Vagina (tissue), 2 donors: Measurements from ENCODE around the gene CDH4. TPM values are rescaled to one million over a fixed set of nuclear protein-coding genes. Genes with fewer than 3 reads are reported as not detected.

Experiments
- DNase-seq, 2 donors: peaks; one replicate each; pipeline ENCODE4 v3.0.0-alpha.2; 2017; ENCODE audit errors: extremely low spot score in 2 of 2
- H3K27ac ChIP-seq: fragments of 200-600 bp; sonication (generic); one replicate; pipeline ENCODE4 v1.5.1; 2019
- H3K27me3 ChIP-seq: fragments of 200-600 bp; sonication (generic); one replicate; pipeline ENCODE4 v1.5.1; 2019
- H3K36me3 ChIP-seq, 2 donors: fragments of 200-600 bp; sonication (generic); one replicate each; pipeline ENCODE4 v1.5.1; 2017 to 2019
- H3K4me1 ChIP-seq: fragments of 200-600 bp; sonication (generic); one replicate; pipeline ENCODE4 v1.5.1; 2019
- H3K4me3 ChIP-seq, 2 donors: fragments of 200-600 bp; sonication (generic); 1 replicate in 1 of 2; 2 replicates in 1 of 2; pipeline ENCODE4 v1.5.1; 2016 to 2019
- H3K9me3 ChIP-seq: fragments of 200-600 bp; sonication (generic); one replicate; pipeline ENCODE4 v1.5.1; 2019
- POLR2A ChIP-seq, 2 donors: fragments of 450-650 bp; IDR thresholded peaks; one replicate each; pipeline ENCODE4 v1.6.1; 2017; ENCODE audit warnings: antibody characterized with exemption in 2 of 2, mild to moderate bottlenecking in 2 of 2, moderate library complexity in 2 of 2
- POLR2AphosphoS5 ChIP-seq, 2 donors: sonication (generic); formaldehyde crosslinking; IDR thresholded peaks; one replicate each; pipeline ENCODE4 v1.9.0; 2017; ENCODE audit warnings: antibody characterized with exemption in 2 of 2, mild to moderate bottlenecking in 2 of 2, low read depth in 1 of 2; ENCODE audit not compliant: insufficient read depth in 1 of 2
- intact Hi-C: fragments of 100-400 bp; cut with DNase I; formaldehyde crosslinking; loops from one replicate; pipeline ENCODE4 v1.15.1; 2023
- total RNA-seq: library from RNA; depleted of rRNA; stranded (reverse); fragments of >200 nt; gene quantifications from one replicate; pipeline ENCODE4 v1.2.3, GENCODE V29; 2016
- TF ChIP-seq, protein P1 (sequence below), 3 experiments: fragments of 450-650 bp in 2 of 3; fragments of 200-600 bp in 1 of 3; sonication (generic) in 1 of 3; IDR thresholded peaks; one replicate each; pipeline ENCODE4 v1.5.1; 2017 to 2019; ENCODE audit warnings: antibody characterized with exemption in 3 of 3, mild to moderate bottlenecking in 2 of 3, moderate library complexity in 2 of 3

CDH4 gene
- total RNA-seq, 1 donor from 2014 or later: 0.25 TPM

DNA sequence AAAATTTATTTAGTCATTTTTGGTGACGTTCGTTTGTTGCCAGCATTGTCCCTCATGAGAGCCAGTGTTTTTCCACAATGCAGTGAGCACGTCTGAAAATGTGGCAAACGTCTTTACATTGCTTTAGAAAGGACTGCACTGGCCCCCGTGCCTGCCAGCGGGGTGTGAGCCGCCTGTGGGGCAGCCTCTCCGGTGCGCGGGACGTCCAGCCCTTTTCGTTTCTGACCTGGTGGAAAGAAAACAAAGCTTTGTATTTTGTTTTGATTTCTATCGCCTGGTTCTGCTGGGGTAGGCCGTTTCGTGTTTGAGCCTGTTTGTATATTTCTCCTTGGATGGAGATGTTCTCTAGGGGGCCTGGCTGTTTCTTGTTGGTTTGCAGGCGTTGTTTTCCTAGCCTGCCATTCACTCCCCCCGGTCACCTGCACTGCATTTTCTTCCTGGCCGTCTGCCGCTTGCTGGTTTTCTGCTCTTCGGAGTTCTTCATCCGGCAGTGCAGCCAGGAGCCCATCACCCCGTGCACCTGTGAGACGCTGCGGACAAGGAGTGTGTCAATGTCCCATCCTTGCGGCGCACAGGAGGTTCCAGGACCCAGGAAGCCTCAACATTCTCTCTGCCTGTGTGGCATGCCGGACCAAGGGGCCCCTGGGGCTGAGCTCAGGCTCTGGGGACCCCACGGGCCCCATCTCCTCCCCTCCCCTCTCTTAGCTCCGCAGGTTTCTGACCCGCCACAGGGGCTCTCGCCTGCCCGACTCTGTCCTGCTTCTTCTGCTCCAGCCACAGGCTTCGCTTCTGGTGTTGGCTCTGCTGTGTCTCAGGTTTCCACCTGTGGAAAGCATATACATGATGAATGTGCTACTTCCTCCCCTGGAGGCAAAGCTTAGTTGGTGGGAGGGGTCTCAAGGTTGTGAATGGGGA lies 100.5 kb downstream of the CDH4 start:
- H3K4me1 ChIP-seq: no peaks in the 10 kb centered on the region
- H3K27me3 ChIP-seq: no peaks in the 10 kb centered on the region
- H3K4me3 ChIP-seq: no peak overlapping the region
- H3K27ac ChIP-seq: no peak overlapping the region
- DNase-seq: no peak
- intact Hi-C loops: no loop called here
- TF ChIP-seq POLR2AphosphoS5 (IDR thresholded peaks at IDR 0.05; ENCODE audit: insufficient read depth in 1 of 2, low read depth in 1 of 2) (no peak), POLR2A (IDR thresholded peaks at IDR 0.05) (no peak)
- TF ChIP-seq, protein P1, sequence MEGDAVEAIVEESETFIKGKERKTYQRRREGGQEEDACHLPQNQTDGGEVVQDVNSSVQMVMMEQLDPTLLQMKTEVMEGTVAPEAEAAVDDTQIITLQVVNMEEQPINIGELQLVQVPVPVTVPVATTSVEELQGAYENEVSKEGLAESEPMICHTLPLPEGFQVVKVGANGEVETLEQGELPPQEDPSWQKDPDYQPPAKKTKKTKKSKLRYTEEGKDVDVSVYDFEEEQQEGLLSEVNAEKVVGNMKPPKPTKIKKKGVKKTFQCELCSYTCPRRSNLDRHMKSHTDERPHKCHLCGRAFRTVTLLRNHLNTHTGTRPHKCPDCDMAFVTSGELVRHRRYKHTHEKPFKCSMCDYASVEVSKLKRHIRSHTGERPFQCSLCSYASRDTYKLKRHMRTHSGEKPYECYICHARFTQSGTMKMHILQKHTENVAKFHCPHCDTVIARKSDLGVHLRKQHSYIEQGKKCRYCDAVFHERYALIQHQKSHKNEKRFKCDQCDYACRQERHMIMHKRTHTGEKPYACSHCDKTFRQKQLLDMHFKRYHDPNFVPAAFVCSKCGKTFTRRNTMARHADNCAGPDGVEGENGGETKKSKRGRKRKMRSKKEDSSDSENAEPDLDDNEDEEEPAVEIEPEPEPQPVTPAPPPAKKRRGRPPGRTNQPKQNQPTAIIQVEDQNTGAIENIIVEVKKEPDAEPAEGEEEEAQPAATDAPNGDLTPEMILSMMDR (IDR thresholded peaks at IDR 0.05): no peak
- H3K36me3 ChIP-seq: no peaks in the 10 kb centered on the region
- H3K9me3 ChIP-seq: no peaks in the 10 kb centered on the region

DNA sequence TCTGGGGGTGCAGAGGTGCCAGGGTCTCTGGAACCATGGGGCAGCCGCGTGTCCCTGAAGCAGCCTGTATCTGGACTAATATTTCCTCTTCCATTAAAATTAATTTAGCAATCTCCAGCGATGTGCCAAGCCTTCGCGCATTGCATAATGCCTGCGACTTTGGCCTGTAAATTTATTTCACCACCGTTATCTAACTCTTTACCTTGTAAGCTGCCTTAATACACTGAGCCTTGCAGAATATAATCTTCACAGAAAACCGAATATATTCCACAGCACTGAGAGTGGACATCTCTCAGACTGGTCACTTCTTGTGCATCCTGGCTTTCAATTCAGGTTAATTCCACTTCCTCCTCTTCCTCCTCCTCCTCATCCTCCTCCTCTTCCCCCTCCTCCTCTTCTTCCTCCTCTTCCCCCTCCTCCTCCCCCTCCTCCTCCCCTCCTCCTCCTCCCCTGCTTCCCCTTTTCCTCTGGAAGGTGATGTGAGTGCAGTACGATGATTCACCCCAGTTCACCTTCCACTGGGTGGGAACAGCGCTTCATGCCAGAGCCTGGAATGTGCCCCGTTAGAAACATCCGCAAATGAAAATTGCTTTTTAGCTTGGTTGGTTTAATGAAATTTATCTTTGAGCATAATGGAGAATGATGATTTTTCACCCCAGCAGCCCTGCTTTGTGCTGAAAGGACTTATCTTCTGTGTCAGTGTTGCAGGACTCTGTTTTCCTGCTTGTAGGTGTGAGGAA lies 101.4 kb downstream of the CDH4 start:
- no peak overlapping the region for H3K4me3 ChIP-seq

DNA sequence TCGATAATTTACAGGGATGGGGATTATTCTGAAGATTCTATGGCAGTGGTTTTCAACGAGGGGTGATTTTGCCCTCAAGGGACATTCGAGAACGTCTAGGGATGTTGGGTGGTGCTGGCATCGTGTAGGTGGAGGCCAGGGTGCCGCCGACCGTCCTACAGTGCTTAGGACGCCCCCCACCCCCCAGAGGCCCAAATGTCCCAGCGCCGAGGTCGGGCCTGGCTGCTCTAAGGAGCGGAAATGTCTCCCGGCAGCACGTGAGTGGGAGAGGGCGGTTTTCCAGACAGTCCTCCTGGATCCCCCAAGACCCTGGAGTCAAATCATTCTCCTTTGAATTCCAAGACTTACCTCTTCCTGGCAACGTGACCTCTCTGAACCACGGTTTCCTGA lies 101.9 kb downstream of the CDH4 start:
- H3K27ac ChIP-seq: no peak overlapping the region
- no peaks in the 10 kb centered on the region for H3K27me3 ChIP-seq
- no peaks in the 10 kb centered on the region for H3K36me3 ChIP-seq
- H3K4me1 ChIP-seq: no peaks in the 10 kb centered on the region
- no peak overlapping the region for H3K4me3 ChIP-seq
- TF ChIP-seq POLR2A (IDR thresholded peaks at IDR 0.05): no peak
- TF ChIP-seq, protein P1 (IDR thresholded peaks at IDR 0.05): no peak
- no peak for TF ChIP-seq POLR2AphosphoS5 (IDR thresholded peaks at IDR 0.05; ENCODE audit: insufficient read depth in 1 of 2, low read depth in 1 of 2)
- DNase-seq: no peak
- intact Hi-C loops: no loop called here
- no peaks in the 10 kb centered on the region for H3K9me3 ChIP-seq

More for the DNA sequence above, 101.4 kb downstream of the CDH4 start:
- Histone ChIP-seq H3K36me3 (no peaks in the 10 kb centered on the region), H3K27me3 (no peaks in the 10 kb centered on the region), H3K4me1 (no peaks in the 10 kb centered on the region), H3K9me3 (no peaks in the 10 kb centered on the region), H3K27ac (no peak overlapping the region)
- DNase-seq: no peak
- no peak for TF ChIP-seq POLR2AphosphoS5 (IDR thresholded peaks at IDR 0.05; ENCODE audit: insufficient read depth in 1 of 2, low read depth in 1 of 2)
- TF ChIP-seq, protein P1 (IDR thresholded peaks at IDR 0.05): no peak
- intact Hi-C loops: no loop called here

DNA sequence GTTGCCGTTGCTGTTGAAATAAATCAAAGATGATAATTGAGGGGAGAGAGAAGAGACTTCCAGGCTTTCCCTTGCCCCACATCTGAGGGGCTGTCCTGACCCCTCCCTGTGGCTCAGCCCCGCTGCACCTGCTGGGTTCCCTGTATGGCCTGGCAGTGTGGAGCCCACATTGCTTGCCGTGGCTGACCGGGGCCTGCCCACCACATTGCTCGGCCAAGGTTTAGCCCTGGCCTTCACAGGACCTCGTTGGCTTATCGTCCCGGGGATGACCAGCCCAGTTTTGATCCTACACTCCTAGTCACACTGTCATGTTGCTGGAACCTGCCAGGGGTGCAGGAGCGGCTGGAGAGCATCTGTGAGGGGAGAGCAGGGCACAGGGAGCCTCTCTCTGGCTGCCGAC lies 102.4 kb downstream of the CDH4 start:
- no peaks in the 10 kb centered on the region for H3K4me1 ChIP-seq
- no peaks in the 10 kb centered on the region for H3K27me3 ChIP-seq
- no peak overlapping the region for H3K4me3 ChIP-seq
- H3K36me3 ChIP-seq: no peaks in the 10 kb centered on the region
- DNase-seq: no peak
- intact Hi-C loops: no loop called here
- TF ChIP-seq POLR2AphosphoS5 (IDR thresholded peaks at IDR 0.05; ENCODE audit: insufficient read depth in 1 of 2, low read depth in 1 of 2) (no peak), POLR2A (IDR thresholded peaks at IDR 0.05) (no peak)
- TF ChIP-seq, protein P1 (IDR thresholded peaks at IDR 0.05): no peak
- H3K27ac ChIP-seq: no peak overlapping the region
- H3K9me3 ChIP-seq: no peaks in the 10 kb centered on the region
